Lower lobe of right lung (tissue), 2 donors: ENCODE data around the gene TBCB. TPM values are rescaled to one million over a fixed set of nuclear protein-coding genes. Genes with fewer than 3 reads are reported as not detected.

Source experiments
- ATAC-seq, 2 donors: fragments of 200-7000 bp; cut with Tn5 transposase; one replicate each; pipeline ENCODE4 v1.9.1; 2020 to 2022; ENCODE audit warnings: mild to moderate bottlenecking in 2 of 2, moderate library complexity in 2 of 2
- DNase-seq: peaks from one replicate; pipeline ENCODE4 v3.0.0-alpha.2; 2020
- H3K27ac ChIP-seq: fragments of 200-600 bp; one replicate; pipeline ENCODE4 v1.8.0; 2022
- H3K27me3 ChIP-seq: fragments of 200-600 bp; one replicate; pipeline ENCODE4 v1.8.0; 2022; ENCODE audit warnings: low read depth
- H3K36me3 ChIP-seq: fragments of 200-600 bp; one replicate; pipeline ENCODE4 v1.8.0; 2022; ENCODE audit warnings: mild to moderate bottlenecking
- H3K4me1 ChIP-seq: fragments of 200-600 bp; one replicate; pipeline ENCODE4 v1.8.0; 2022
- H3K4me3 ChIP-seq: fragments of 200-600 bp; one replicate; pipeline ENCODE4 v1.8.0; 2022; ENCODE audit warnings: mild to moderate bottlenecking
- H3K9me3 ChIP-seq: fragments of 200-600 bp; one replicate; pipeline ENCODE4 v1.8.0; 2022
- CTCF ChIP-seq: fragments of 200-600 bp; IDR thresholded peaks from one replicate; pipeline ENCODE4 v1.8.0; 2022; ENCODE audit warnings: antibody characterized with exemption, mild to moderate bottlenecking
- intact Hi-C: fragments of 100-400 bp; cut with DNase I; formaldehyde crosslinking; loops from one replicate; pipeline ENCODE4 v1.11.0; 2022
- total RNA-seq: library from RNA; stranded (reverse); fragmentation: NEBNext Ultra II Directional; extraction: Animal tissue kit (Norgen Biotek cat#: 25700); gene quantifications from one replicate; pipeline ENCODE4 v1.2.1, GENCODE V29; 2021
- donor health status: DM: no; HTN: yes; CAD: no; lungs with severe emphysema.

Gene TBCB
- total RNA-seq, 1 donor from 2014 or later: 90.2 TPM

DNA sequence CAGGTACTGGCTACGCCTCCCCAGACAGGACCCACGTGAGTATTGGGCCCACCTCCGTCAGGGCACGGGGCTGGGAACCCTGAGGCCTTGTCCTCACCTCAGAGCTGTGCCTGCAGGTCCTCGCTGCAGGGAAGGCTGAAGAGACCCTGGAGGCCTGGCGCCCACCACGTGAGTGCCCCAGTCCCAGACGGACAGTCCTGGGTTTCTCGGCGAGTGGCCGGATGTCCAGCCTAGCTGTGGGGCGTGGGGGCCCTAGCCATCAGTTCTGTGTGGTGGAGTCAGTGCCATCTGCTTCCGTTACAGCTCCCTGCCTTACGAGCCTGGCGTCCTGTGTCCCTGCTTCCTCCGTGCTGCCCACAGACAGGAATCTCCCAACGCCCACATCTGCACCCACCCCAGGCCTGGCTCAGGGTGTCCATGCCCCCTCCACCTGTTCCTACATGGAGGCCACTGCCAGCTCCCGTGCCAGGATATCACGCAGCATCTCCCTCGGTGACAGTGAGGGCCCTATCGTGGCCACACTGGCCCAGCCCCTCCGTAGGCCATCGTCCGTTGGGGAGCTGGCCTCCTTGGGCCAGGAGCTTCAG lies 12.1 kb upstream of the TBCB start:
- H3K36me3 ChIP-seq: no peaks in the 10 kb centered on the region
- DNase-seq (no peak), ATAC-seq (no peak)
- intact Hi-C loops: no loop called here
- TF ChIP-seq CTCF: no peak
- no peak overlapping the region for H3K27ac ChIP-seq
- H3K27me3 ChIP-seq: no peaks in the 10 kb centered on the region
- H3K9me3 ChIP-seq: no peaks in the 10 kb centered on the region
- no peaks in the 10 kb centered on the region for H3K4me1 ChIP-seq
- H3K4me3 ChIP-seq: no peak overlapping the region

GRCh38 chr19:36103842-36104552 lies 11.3 kb upstream of the TBCB start:
- no peaks in the 10 kb centered on the region for H3K36me3 ChIP-seq
- no peaks in the 10 kb centered on the region for H3K27me3 ChIP-seq
- no peak overlapping the region for H3K27ac ChIP-seq
- ATAC-seq (no peak), DNase-seq (no peak)
- H3K4me3 ChIP-seq: no peak overlapping the region
- no peaks in the 10 kb centered on the region for H3K9me3 ChIP-seq
- no peaks in the 10 kb centered on the region for H3K4me1 ChIP-seq
- intact Hi-C loops: no loop called here
- no peak for TF ChIP-seq CTCF

GRCh38 chr19:36106441-36106840 lies 8.8 kb upstream of the TBCB start:
- Histone ChIP-seq H3K27me3 (no peaks in the 10 kb centered on the region), H3K9me3 (no peaks in the 10 kb centered on the region), H3K4me3 (no peak overlapping the region), H3K4me1 (no peaks in the 10 kb centered on the region), H3K27ac (no peak overlapping the region), H3K36me3 (peaks cover 10% of the 10 kb centered on the region)
- intact Hi-C loops: no loop called here
- ATAC-seq (no peak), DNase-seq (no peak)
- no peak for TF ChIP-seq CTCF

- ATAC-seq: no peak
- H3K9me3 ChIP-seq: no peaks in the 10 kb centered on the region
- no peaks in the 10 kb centered on the region for H3K27me3 ChIP-seq
- peaks cover 16% of the 10 kb centered on the region for H3K36me3 ChIP-seq
- H3K4me3 ChIP-seq: no peak overlapping the region
- no peak overlapping the region for H3K27ac ChIP-seq
- no peak for TF ChIP-seq CTCF
- no peak for DNase-seq
- intact Hi-C loops: no loop called here
- no peaks in the 10 kb centered on the region for H3K4me1 ChIP-seq
Observed at GRCh38 chr19:36106991-36107390, 8.3 kb upstream of the TBCB start.

GRCh38 chr19:36108684-36109083 lies 6.6 kb upstream of the TBCB start:
- intact Hi-C loops: no loop called here
- peaks cover 33% of the 10 kb centered on the region for H3K36me3 ChIP-seq
- H3K4me3 ChIP-seq: no peak overlapping the region
- peaks cover 6% of the 10 kb centered on the region for H3K4me1 ChIP-seq
- no peaks in the 10 kb centered on the region for H3K9me3 ChIP-seq
- no peak overlapping the region for H3K27ac ChIP-seq
- no peaks in the 10 kb centered on the region for H3K27me3 ChIP-seq
- DNase-seq (no peak), ATAC-seq (no peak)
- TF ChIP-seq CTCF: no peak
